Thyroid gland (tissue), 4 donors: ENCODE results near the gene OR1D2. TPM values are rescaled to one million over a fixed set of nuclear protein-coding genes. Genes with fewer than 3 reads are reported as not detected.
A peak's percentile ranks its signal among the peaks of the same experiment; 100 is the strongest.

Experiments
- DNase-seq, 2 donors: peaks; one replicate each; pipeline ENCODE4 v3.0.0-alpha.2; 2019
- H3K27ac ChIP-seq, 3 donors: fragments of 200-600 bp; sonication (generic); 1 replicate in 2 of 3; 2 replicates in 1 of 3; pipeline ENCODE4 v1.5.1; 2016 to 2019; ENCODE audit warnings: mild to moderate bottlenecking in 1 of 3, moderate library complexity in 1 of 3
- H3K27me3 ChIP-seq: fragments of 200-600 bp; sonication (generic); one replicate; pipeline ENCODE4 v1.5.1; 2019
- H3K36me3 ChIP-seq, 2 donors: fragments of 200-600 bp; sonication (generic); one replicate each; pipeline ENCODE4 v1.5.1; 2016 to 2019
- H3K4me1 ChIP-seq, 2 donors: fragments of 200-600 bp; sonication (generic); one replicate each; pipeline ENCODE4 v1.5.1; 2017 to 2019
- H3K4me3 ChIP-seq, 3 donors: fragments of 200-600 bp; sonication (generic); replicated peaks in 1 of 3; 1 replicate in 2 of 3; 2 replicates in 1 of 3; pipeline ENCODE4 v1.5.1; 2016; ENCODE audit warnings: mild to moderate bottlenecking in 1 of 3
- H3K9me3 ChIP-seq: fragments of 200-600 bp; sonication (generic); one replicate; pipeline ENCODE4 v1.5.1; 2017
- CTCF ChIP-seq, 6 experiments: fragments of 200-600 bp in 3 of 6; fragments of 450-650 bp in 3 of 6; sonication (generic) in 3 of 6; IDR thresholded peaks; one replicate each; pipeline ENCODE4 v1.5.1; 2016 to 2019; ENCODE audit warnings: antibody characterized with exemption in 6 of 6, mild to moderate bottlenecking in 2 of 6, inconsistent platforms in 1 of 6, moderate library complexity in 1 of 6
- POLR2A ChIP-seq, 2 donors: fragments of 450-650 bp; IDR thresholded peaks; one replicate each; pipeline ENCODE4 v1.6.1; 2017; ENCODE audit warnings: antibody characterized with exemption in 2 of 2, mild to moderate bottlenecking in 2 of 2, moderate library complexity in 1 of 2
- WGBS, 2 donors: methylation state at CpG; one replicate each; pipeline ENCODE4 v1.1.5; 2017; 5-methylcytosine and 5-hydroxymethylcytosine counted together
- intact Hi-C: fragments of 100-400 bp; cut with DNase I; formaldehyde crosslinking; loops from one replicate; pipeline ENCODE4 v1.15.1; 2023
- total RNA-seq, 4 donors: library from RNA; depleted of rRNA; stranded (reverse); fragments of >200 nt; gene quantifications; one replicate each; pipeline ENCODE4 v1.2.3, GENCODE V29; 2016

The OR1D2 gene
- total RNA-seq, 4 donors from 2014 or later = not detected

GRCh38 chr17:3049705-3050295, 54.4 kb downstream of the OR1D2 start:
- H3K4me1 ChIP-seq = peaks cover 5 to 6% of the 10 kb centered on the region in 2 donors
- H3K9me3 ChIP-seq = no peaks in the 10 kb centered on the region
- intact Hi-C loops = no loop called here
- no peak overlapping the region for H3K4me3 ChIP-seq
- no peak for DNase-seq
- H3K27ac ChIP-seq = no peak overlapping the region
- no peaks in the 10 kb centered on the region for H3K36me3 ChIP-seq
- 83 to 86% methylated on average over 8 of the region's 8 CpGs for WGBS, 2 donors
- TF ChIP-seq POLR2A (IDR thresholded peaks at IDR 0.05) = no peak
- no peak for TF ChIP-seq CTCF (IDR thresholded peaks at IDR 0.05)
- H3K27me3 ChIP-seq = no peaks in the 10 kb centered on the region

GRCh38 chr17:3048727-3049471, 55.3 kb downstream of the OR1D2 start:
- intact Hi-C loops = no loop called here
- Histone ChIP-seq H3K4me1 (peaks cover 5 to 6% of the 10 kb centered on the region in 2 donors), H3K27me3 (no peaks in the 10 kb centered on the region), H3K4me3 (peak overlapping the region; percentile 24 to 73 (median 64)), H3K9me3 (no peaks in the 10 kb centered on the region), H3K27ac (peak overlapping the region in 1 of 3 donors; percentile 63), H3K36me3 (no peaks in the 10 kb centered on the region)
- DNase-seq = peak; percentile 94 to 96
- WGBS, 2 donors = 1 to 2% methylated on average over 14 to 30 of the region's 50 CpGs
- TF ChIP-seq POLR2A (IDR thresholded peaks at IDR 0.05) (peak in 1 of 2 donors; percentile 35), CTCF (IDR thresholded peaks at IDR 0.05) (peak in 4 of 6 experiments; percentile 56 to 78 (median 60))

GRCh38 chr17:3046753-3047152, 57.5 kb downstream of the OR1D2 start:
- H3K4me3 ChIP-seq = no peak overlapping the region
- intact Hi-C loops = no loop called here
- 82% methylated on average over 3 of the region's 3 CpGs for WGBS, 2 donors
- no peak for DNase-seq
- peaks cover 5 to 7% of the 10 kb centered on the region in 2 donors for H3K4me1 ChIP-seq
- no peaks in the 10 kb centered on the region for H3K27me3 ChIP-seq
- TF ChIP-seq CTCF (IDR thresholded peaks at IDR 0.05) = no peak
- TF ChIP-seq POLR2A (IDR thresholded peaks at IDR 0.05) = no peak
- H3K9me3 ChIP-seq = no peaks in the 10 kb centered on the region
- no peaks in the 10 kb centered on the region for H3K36me3 ChIP-seq
- H3K27ac ChIP-seq = no peak overlapping the region

GRCh38 chr17:3043737-3044365, 60.4 kb downstream of the OR1D2 start:
- intact Hi-C loops = no loop called here
- WGBS, 2 donors = 65 to 68% methylated on average over 11 of the region's 11 CpGs
- TF ChIP-seq POLR2A (IDR thresholded peaks at IDR 0.05) (no peak), CTCF (IDR thresholded peaks at IDR 0.05) (no peak)

GRCh38 chr17:3040882-3041281, 63.3 kb downstream of the OR1D2 start:
- Histone ChIP-seq H3K27me3 (no peaks in the 10 kb centered on the region), H3K4me3 (no peak overlapping the region), H3K9me3 (no peaks in the 10 kb centered on the region), H3K27ac (no peak overlapping the region), H3K4me1 (peaks cover 0 to 9% of the 10 kb centered on the region in 2 donors), H3K36me3 (no peaks in the 10 kb centered on the region)
- TF ChIP-seq POLR2A (IDR thresholded peaks at IDR 0.05) (no peak), CTCF (IDR thresholded peaks at IDR 0.05) (no peak)
- 66 to 82% methylated on average over 5 of the region's 5 CpGs for WGBS, 2 donors
- no peak for DNase-seq
- intact Hi-C loops = no loop called here

More at GRCh38 chr17:3043737-3044365, 60.4 kb downstream of the OR1D2 start:
- Histone ChIP-seq H3K4me3 (no peak overlapping the region), H3K36me3 (no peaks in the 10 kb centered on the region), H3K9me3 (no peaks in the 10 kb centered on the region), H3K4me1 (peaks cover 0 to 9% of the 10 kb centered on the region in 2 donors), H3K27me3 (no peaks in the 10 kb centered on the region), H3K27ac (no peak overlapping the region)
- DNase-seq = no peak
